MCF 10A (cell line): ENCODE data around the gene MYO5A. TPM values are rescaled to one million over a fixed set of nuclear protein-coding genes. Genes with fewer than 3 reads are reported as not detected.
"Not testable (repeated sequence)": the region's sequence is repeated elsewhere in the genome, so short reads cannot be mapped to it uniquely, and the experiment has no call there.

Source experiments
- BruUV-seq: library from RNA; stranded (reverse); fragments of 400-500 nt; replicated peaks from 2 replicates; lab custom pipeline; 2021; lab: Mats Ljungman, UMichigan
- CTCF ChIA-PET: fragments of 300-600 bp; sonication (Branson Sonifier 250); formaldehyde crosslinking; extraction: SDS; loops from one replicate; lab custom pipeline; 2021; ENCODE audit warnings: antibody characterized with exemption, inconsistent platforms; lab: Yijun Ruan, JAX
- POLR2A ChIA-PET: fragments of 300-600, 350-650 bp; sonication (Branson Sonifier 250); formaldehyde crosslinking; extraction: SDS; loops from one replicate; lab custom pipeline; 2020; ENCODE audit warnings: antibody characterized with exemption, inconsistent platforms; lab: Yijun Ruan, JAX
- DNase-seq: peaks from one replicate; pipeline ENCODE4 v3.0.0-alpha.2; 2018; ENCODE audit not compliant: unreplicated experiment
- H3K27ac Mint-ChIP-seq: one replicate; pipeline ENCODE4 v1.8.0; 2022; ENCODE audit warnings: mild to moderate bottlenecking, low read depth, mixed read lengths; ENCODE audit not compliant: unreplicated experiment
- H3K27me3 Mint-ChIP-seq: one replicate; pipeline ENCODE4 v1.8.0; 2022; ENCODE audit warnings: mixed read lengths; ENCODE audit not compliant: insufficient read depth, unreplicated experiment
- H3K36me3 Mint-ChIP-seq: one replicate; pipeline ENCODE4 v1.8.0; 2022; ENCODE audit warnings: mild to moderate bottlenecking, moderate library complexity, mixed read lengths; ENCODE audit not compliant: insufficient read depth, unreplicated experiment
- H3K4me1 Mint-ChIP-seq: one replicate; pipeline ENCODE4 v1.8.0; 2022; ENCODE audit warnings: mixed read lengths; ENCODE audit not compliant: insufficient read depth, unreplicated experiment
- H3K4me3 Mint-ChIP-seq: one replicate; pipeline ENCODE4 v1.8.0; 2022; ENCODE audit warnings: mild to moderate bottlenecking, moderate library complexity, mixed read lengths; ENCODE audit not compliant: unreplicated experiment
- H3K9me3 Mint-ChIP-seq: one replicate; pipeline ENCODE4 v1.8.0; 2022; ENCODE audit warnings: mixed read lengths; ENCODE audit not compliant: unreplicated experiment
- CTCF ChIP-seq: fragments of 200-600 bp; IDR thresholded peaks from one replicate; pipeline ENCODE4 v1.8.0; 2022; ENCODE audit warnings: antibody characterized with exemption, mild to moderate bottlenecking; ENCODE audit not compliant: unreplicated experiment
- intact Hi-C: fragments of 100-400 bp; cut with micrococcal nuclease; formaldehyde crosslinking; loops from 2 replicates; pipeline ENCODE4 v1.14.1; 2022
- total RNA-seq: library from RNA; stranded (reverse); gene quantifications from 2 replicates; pipeline ENCODE4 v1.2.3, GENCODE V29; 2022

MYO5A gene
- total RNA-seq, 1 experiment from 2014 or later: 28.9 TPM

GRCh38 chr15:52417521-52417920 is 111.2 kb downstream of the MYO5A start:
- POLR2A ChIA-PET: no interaction called here
- no peak overlapping the region for H3K27ac Mint-ChIP-seq
- no peaks in the 10 kb centered on the region for H3K9me3 Mint-ChIP-seq
- BruUV-seq: no TSS peak
- H3K36me3 Mint-ChIP-seq: peaks cover 3% of the 10 kb centered on the region
- no peaks in the 10 kb centered on the region for H3K27me3 Mint-ChIP-seq
- H3K4me3 Mint-ChIP-seq: no peak overlapping the region
- no peaks in the 10 kb centered on the region for H3K4me1 Mint-ChIP-seq
- intact Hi-C loops: no loop called here
- no peak for TF ChIP-seq CTCF
- DNase-seq: no peak
- CTCF ChIA-PET: no interaction called here

GRCh38 chr15:52416566-52416965 is 112.1 kb downstream of the MYO5A start:
- not testable (repeated sequence) for BruUV-seq, H3K27ac Mint-ChIP-seq
- CTCF ChIA-PET: interaction anchor here (0.6 kb wide), 1 partner anchor 51 kb away, joined by 3 read pairs; no protein-coding TSS in a partner anchor

GRCh38 chr15:52415628-52416027 is 113.1 kb downstream of the MYO5A start:
- no peak overlapping the region for H3K4me3 Mint-ChIP-seq
- no TSS peak for BruUV-seq
- ChIA-PET POLR2A (no interaction called here), CTCF (interaction anchor here (0.6 kb wide), 1 partner anchor 159 kb away, joined by 3 read pairs; no protein-coding TSS in a partner anchor)
- no peaks in the 10 kb centered on the region for H3K4me1 Mint-ChIP-seq
- H3K27me3 Mint-ChIP-seq: no peaks in the 10 kb centered on the region
- H3K36me3 Mint-ChIP-seq: no peaks in the 10 kb centered on the region
- TF ChIP-seq CTCF: no peak
- DNase-seq: no peak
- no peak overlapping the region for H3K27ac Mint-ChIP-seq
- intact Hi-C loops: no loop called here
- H3K9me3 Mint-ChIP-seq: no peaks in the 10 kb centered on the region

More at GRCh38 chr15:52416566-52416965, 112.1 kb downstream of the MYO5A start:
- H3K27me3 Mint-ChIP-seq, H3K4me1 Mint-ChIP-seq, H3K36me3 Mint-ChIP-seq, H3K4me3 Mint-ChIP-seq, DNase-seq, H3K9me3 Mint-ChIP-seq, intact Hi-C loops: not testable (repeated sequence)
- POLR2A ChIA-PET: interaction anchor here (0.6 kb wide), 1 partner anchor 20 kb away, joined by 3 read pairs; no protein-coding TSS in a partner anchor

- no peaks in the 10 kb centered on the region for H3K9me3 Mint-ChIP-seq
- intact Hi-C loops: no loop called here
- H3K27me3 Mint-ChIP-seq: no peaks in the 10 kb centered on the region
- BruUV-seq: no TSS peak
- no peak overlapping the region for H3K27ac Mint-ChIP-seq
- DNase-seq: no peak
- no peaks in the 10 kb centered on the region for H3K36me3 Mint-ChIP-seq
- H3K4me3 Mint-ChIP-seq: no peak overlapping the region
- ChIA-PET POLR2A (no interaction called here), CTCF (no interaction called here)
- TF ChIP-seq CTCF: no peak
- H3K4me1 Mint-ChIP-seq: no peaks in the 10 kb centered on the region
Measured at GRCh38 chr15:52414936-52415335, 113.7 kb downstream of the MYO5A start.

GRCh38 chr15:52408823-52409222 is 119.9 kb downstream of the MYO5A start:
- Mint-ChIP-seq H3K27me3 (no peaks in the 10 kb centered on the region), H3K9me3 (no peaks in the 10 kb centered on the region), H3K27ac (no peak overlapping the region), H3K36me3 (peaks cover 13% of the 10 kb centered on the region), H3K4me1 (no peaks in the 10 kb centered on the region), H3K4me3 (no peak overlapping the region)
- no peak for DNase-seq
- no peak for TF ChIP-seq CTCF
- POLR2A ChIA-PET: no interaction called here
- intact Hi-C loops: no loop called here
- CTCF ChIA-PET: no interaction called here
- no TSS peak for BruUV-seq
